OCI-LY7 (cell line): ENCODE data around the gene GLYR1. TPM values are rescaled to one million over a fixed set of nuclear protein-coding genes. Genes with fewer than 3 reads are reported as not detected.

Source experiments
- BruUV-seq: library from RNA; stranded (reverse); fragments of 400-500 nt; replicated peaks from 2 replicates; lab custom pipeline; 2021; lab: Mats Ljungman, UMichigan
- CTCF ChIA-PET: fragments of 300-600 bp; sonication (Branson Sonifier 250); formaldehyde crosslinking; loops from one replicate; lab custom pipeline; 2022; ENCODE audit warnings: antibody characterized with exemption; ENCODE audit not compliant: unreplicated experiment; lab: Charles Lee
- POLR2A ChIA-PET: fragments of 300-600 bp; sonication (Branson Sonifier 250); formaldehyde crosslinking; loops from one replicate; lab custom pipeline; 2022; ENCODE audit warnings: antibody characterized with exemption; lab: Charles Lee
- DNase-seq: peaks from one replicate; pipeline ENCODE4 v3.0.0-alpha.2; 2015; ENCODE audit warnings: low spot score
- H2AFZ ChIP-seq: fragments of 200-600 bp; sonication (generic), shearing (Covaris generic); 2 replicates; pipeline ENCODE4 v1.6.1; 2014; ENCODE audit warnings: mild to moderate bottlenecking, antibody characterized with exemption, low read length, moderate library complexity
- H3K27ac ChIP-seq: fragments of 200-600 bp; sonication (generic); 2 replicates; pipeline ENCODE4 v1.5.1; 2014; ENCODE audit warnings: mixed run types, low read depth, mild to moderate bottlenecking, moderate library complexity, low read length, inconsistent platforms; ENCODE audit not compliant: poor library complexity, severe bottlenecking
- H3K36me3 ChIP-seq: fragments of 200-600 bp; sonication (generic); 2 replicates; pipeline ENCODE4 v1.6.1; 2014; ENCODE audit warnings: mild to moderate bottlenecking, antibody characterized with exemption, low read length, moderate library complexity, mixed read lengths; ENCODE audit not compliant: insufficient read depth
- H3K4me1 ChIP-seq: fragments of 200-600 bp; sonication (generic); 2 replicates; pipeline ENCODE4 v1.5.1; 2014; ENCODE audit warnings: mild to moderate bottlenecking, low read length; ENCODE audit not compliant: insufficient read depth, poor library complexity, severe bottlenecking
- H3K4me2 ChIP-seq: fragments of 200-600 bp; sonication (generic); 2 replicates; pipeline ENCODE4 v1.6.1; 2014; ENCODE audit warnings: mild to moderate bottlenecking, low read length
- H3K4me3 ChIP-seq: fragments of 200-600 bp; sonication (generic); 2 replicates; pipeline ENCODE4 v1.5.1; 2014; ENCODE audit warnings: mild to moderate bottlenecking, low read depth, low read length; ENCODE audit not compliant: poor library complexity, severe bottlenecking
- H3K79me2 ChIP-seq: fragments of 200-600 bp; sonication (generic); 2 replicates; pipeline ENCODE4 v1.6.1; 2016; ENCODE audit warnings: low read depth, mild to moderate bottlenecking, low read length, moderate library complexity, mixed read lengths; ENCODE audit not compliant: insufficient read depth
- H3K9me2 ChIP-seq: fragments of 200-600 bp; sonication (generic); 2 replicates; pipeline ENCODE4 v1.6.1; 2016; ENCODE audit warnings: mild to moderate bottlenecking, low read length, mixed read lengths; ENCODE audit not compliant: insufficient read depth
- H3K9me3 ChIP-seq: fragments of 200-600 bp; sonication (generic); 2 replicates; pipeline ENCODE4 v1.6.1; 2014; ENCODE audit warnings: mild to moderate bottlenecking, mixed run types, low read length, mixed read lengths
- H4K20me1 ChIP-seq: fragments of 200-600 bp; sonication (generic); 2 replicates; pipeline ENCODE4 v1.6.1; 2014; ENCODE audit warnings: mild to moderate bottlenecking, antibody characterized with exemption, low read length, moderate library complexity, mixed read lengths; ENCODE audit not compliant: insufficient read depth
- CTCF ChIP-seq: fragments of 200-600 bp; sonication (generic); conservative IDR thresholded peaks from 2 replicates; pipeline ENCODE4 v1.5.1; 2014; ENCODE audit warnings: mild to moderate bottlenecking, antibody characterized with exemption, low read length, moderate library complexity, mixed read lengths
- EZH2phosphoT487 ChIP-seq: fragments of 200-600 bp; sonication (generic); IDR thresholded peaks from 2 replicates; pipeline ENCODE4 v1.6.1; 2018; ENCODE audit warnings: low read depth, borderline replicate concordance, mild to moderate bottlenecking, mixed run types, antibody characterized with exemption, low read length, moderate library complexity, mixed read lengths
- intact Hi-C: fragments of 100-400 bp; cut with micrococcal nuclease; formaldehyde crosslinking; loops from one replicate; pipeline ENCODE4 v1.10.0; 2022; ENCODE audit not compliant: unreplicated experiment
- total RNA-seq, 2 experiments: library from RNA; depleted of rRNA in 1 of 2; stranded (reverse); fragments of >200 nt in 1 of 2; shearing (Covaris generic) in 1 of 2; gene quantifications; 2 replicates each; pipeline ENCODE4 v1.2.3, GENCODE V29; 2014 to 2022

GLYR1 gene
- total RNA-seq, 2 experiments from 2014 or later, result 48.4 to 113 TPM

- H3K9me3 ChIP-seq, result no peaks in the 10 kb centered on the region
- TF ChIP-seq CTCF (no peak), EZH2phosphoT487 (no peak)
- H3K36me3 ChIP-seq, result peaks cover 44% of the 10 kb centered on the region
- H3K4me2 ChIP-seq, result peak overlapping the region; percentile 99
- no peak for DNase-seq
- peaks cover 38% of the 10 kb centered on the region for H3K4me1 ChIP-seq
- H3K9me2 ChIP-seq, result no peaks in the 10 kb centered on the region
- no peak overlapping the region for H3K27ac ChIP-seq
- peaks cover 34% of the 10 kb centered on the region for H4K20me1 ChIP-seq
- no peak overlapping the region for H2AFZ ChIP-seq
- peak overlapping the region; percentile 96 for H3K4me3 ChIP-seq
- intact Hi-C loops, result no loop called here
- CTCF ChIA-PET, result no interaction called here
- POLR2A ChIA-PET, result no interaction called here
- peaks cover 74% of the 10 kb centered on the region for H3K79me2 ChIP-seq
- BruUV-seq, result no TSS peak
Measured at GRCh38 chr16:4850211-4850610, 3.1 kb upstream of the GLYR1 start.

GRCh38 chr16:4847774-4848587, 893 bp upstream of the GLYR1 start:
- CTCF ChIA-PET, result no interaction called here
- POLR2A ChIA-PET, result no interaction called here
- Histone ChIP-seq H3K27ac (peak overlapping the region; percentile 74), H3K79me2 (peaks cover 92% of the 10 kb centered on the region), H3K36me3 (peaks cover 42% of the 10 kb centered on the region), H2AFZ (peak overlapping the region; percentile 33; the same call in 1 of the 2 replicates), H4K20me1 (peaks cover 38% of the 10 kb centered on the region), H3K9me3 (no peaks in the 10 kb centered on the region), H3K4me2 (peak overlapping the region; percentile 99), H3K4me1 (peaks cover 38% of the 10 kb centered on the region), H3K9me2 (no peaks in the 10 kb centered on the region), H3K4me3 (peak overlapping the region; percentile 96)
- TF ChIP-seq CTCF (no peak), EZH2phosphoT487 (no peak)
- intact Hi-C loops, result loop anchor here (2.0 to 10.0 kb wide), 4 partner anchors 45 to 423 kb away; partner anchors contain the start of genes ANKS3, DNAAF8, DNAJA3 and ROGDI
- peak; percentile 62 for DNase-seq
- no TSS peak for BruUV-seq

GRCh38 chr16:4846503-4846900, 586 bp downstream of the GLYR1 start:
- peak overlapping the region; percentile 94 for H3K4me2 ChIP-seq
- H3K9me2 ChIP-seq, result no peaks in the 10 kb centered on the region
- intact Hi-C loops, result loop anchor here (2.0 to 10.0 kb wide), 4 partner anchors 44 to 422 kb away; partner anchors contain the start of genes ANKS3, DNAAF8, DNAJA3 and ROGDI
- ChIA-PET CTCF (no interaction called here), POLR2A (interaction anchor here (0.6 to 1.0 kb wide), 3 partner anchors 16 to 39 kb away, joined by 3 read pairs; no protein-coding TSS in a partner anchor)
- H3K4me3 ChIP-seq, result peak overlapping the region; percentile 96
- peak overlapping the region; percentile 45; the same call in 1 of the 2 replicates for H2AFZ ChIP-seq
- no TSS peak for BruUV-seq
- TF ChIP-seq EZH2phosphoT487 (no peak), CTCF (no peak)
- H3K4me1 ChIP-seq, result peaks cover 38% of the 10 kb centered on the region
- peak; percentile 55 for DNase-seq
- peaks cover 38% of the 10 kb centered on the region for H4K20me1 ChIP-seq
- H3K79me2 ChIP-seq, result peaks cover 78% of the 10 kb centered on the region
- H3K36me3 ChIP-seq, result peaks cover 49% of the 10 kb centered on the region
- H3K27ac ChIP-seq, result peak overlapping the region; percentile 52
- no peaks in the 10 kb centered on the region for H3K9me3 ChIP-seq
